HFF-Myc (cell line): ENCODE measurements around the gene POLR1D.

ENCODE experiments used
- DNase-seq: peaks from one replicate; pipeline ENCODE4 v3.0.0-alpha.2; 2011; ENCODE audit warnings: low read depth; ENCODE audit errors: extremely low read depth
- H3K4me3 ChIP-seq: replicated peaks from 2 replicates; pipeline ENCODE4 v1.5.1; 2011; ENCODE audit warnings: low read depth, mild to moderate bottlenecking, control low read depth, low read length
- CTCF ChIP-seq: IDR thresholded peaks from 2 replicates; pipeline ENCODE4 v1.5.1; 2012; ENCODE audit warnings: mild to moderate bottlenecking, low read depth, low read length, control low read depth; ENCODE audit errors: missing control alignments

POLR1D gene

GRCh38 chr13:27636589-27637288 is 15.0 kb downstream of the POLR1D start:
- DNase-seq: no peak
- no peak for TF ChIP-seq CTCF
- H3K4me3 ChIP-seq: no peak overlapping the region

GRCh38 chr13:27637289-27637626 is 15.6 kb downstream of the POLR1D start:
- TF ChIP-seq CTCF: no peak
- H3K4me3 ChIP-seq: no peak overlapping the region
- DNase-seq: no peak

- TF ChIP-seq CTCF: no peak
- no peak for DNase-seq
- no peak overlapping the region for H3K4me3 ChIP-seq
Observed at GRCh38 chr13:27638001-27638400, 16.3 kb downstream of the POLR1D start.

GRCh38 chr13:27638521-27638920 is 16.8 kb downstream of the POLR1D start:
- H3K4me3 ChIP-seq: no peak overlapping the region
- no peak for DNase-seq
- TF ChIP-seq CTCF: no peak

- no peak overlapping the region for H3K4me3 ChIP-seq
- no peak for TF ChIP-seq CTCF
- DNase-seq: no peak
Observed at GRCh38 chr13:27639186-27639585, 17.5 kb downstream of the POLR1D start.

GRCh38 chr13:27641711-27642502 is 20.2 kb downstream of the POLR1D start:
- TF ChIP-seq CTCF: no peak
- DNase-seq: no peak
- no peak overlapping the region for H3K4me3 ChIP-seq
